Subcutaneous adipose tissue (tissue), 4 donors: ENCODE results near the gene BMP6. TPM values are rescaled to one million over a fixed set of nuclear protein-coding genes. Genes with fewer than 3 reads are reported as not detected.

ENCODE experiments used
- total RNA-seq, 4 donors: library from RNA; depleted of rRNA; stranded (reverse); fragments of >200 nt; gene quantifications; one replicate each; pipeline ENCODE4 v1.1.0, GENCODE V29; 2016
- TF ChIP-seq, protein P1 (sequence below): fragments of 450-650 bp; IDR thresholded peaks from one replicate; pipeline ENCODE4 v1.5.1; 2016; ENCODE audit warnings: low read depth, mild to moderate bottlenecking, control low read depth, antibody characterized with exemption, moderate library complexity

The BMP6 gene
- total RNA-seq: 10 to 100 TPM in 2 of 4 donors, 1 to 10 TPM in 2; 4.6 to 43.0 (median 11.7) TPM

DNA sequence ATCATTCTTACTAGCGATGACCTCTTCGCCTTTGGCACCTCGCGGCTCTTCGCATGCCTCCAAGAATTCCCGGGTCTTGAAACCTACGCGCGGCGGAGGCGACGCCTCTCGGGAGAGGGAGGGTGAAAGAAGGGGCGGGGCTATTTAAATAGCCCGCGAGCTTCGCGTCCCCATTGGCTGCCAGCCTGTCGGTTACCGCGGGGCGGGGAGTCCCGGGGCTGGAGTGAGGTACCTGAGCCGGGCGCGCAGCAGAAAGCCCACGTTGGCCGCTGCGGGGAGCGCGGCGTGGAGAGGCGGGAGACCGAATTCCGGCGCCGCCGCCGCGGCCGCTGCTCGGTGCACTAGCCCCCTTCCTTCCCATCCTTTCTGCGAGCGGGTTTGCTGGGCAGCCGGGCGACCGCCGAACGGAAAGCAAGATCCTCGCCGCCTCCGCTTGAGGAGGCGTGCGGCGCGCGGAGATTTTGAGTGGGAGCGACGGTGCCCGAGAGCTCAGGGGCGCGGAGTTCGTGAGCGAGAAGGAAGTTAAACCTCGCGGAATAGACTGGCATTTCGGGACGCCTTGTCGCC lies at the start of gene BMP6:
TSS of gene BMP6 (plus strand) at position 251 of the 567 bp plus-strand sequence. CDS start 857 bp downstream, outside the sequence.
- TF ChIP-seq, protein P1, sequence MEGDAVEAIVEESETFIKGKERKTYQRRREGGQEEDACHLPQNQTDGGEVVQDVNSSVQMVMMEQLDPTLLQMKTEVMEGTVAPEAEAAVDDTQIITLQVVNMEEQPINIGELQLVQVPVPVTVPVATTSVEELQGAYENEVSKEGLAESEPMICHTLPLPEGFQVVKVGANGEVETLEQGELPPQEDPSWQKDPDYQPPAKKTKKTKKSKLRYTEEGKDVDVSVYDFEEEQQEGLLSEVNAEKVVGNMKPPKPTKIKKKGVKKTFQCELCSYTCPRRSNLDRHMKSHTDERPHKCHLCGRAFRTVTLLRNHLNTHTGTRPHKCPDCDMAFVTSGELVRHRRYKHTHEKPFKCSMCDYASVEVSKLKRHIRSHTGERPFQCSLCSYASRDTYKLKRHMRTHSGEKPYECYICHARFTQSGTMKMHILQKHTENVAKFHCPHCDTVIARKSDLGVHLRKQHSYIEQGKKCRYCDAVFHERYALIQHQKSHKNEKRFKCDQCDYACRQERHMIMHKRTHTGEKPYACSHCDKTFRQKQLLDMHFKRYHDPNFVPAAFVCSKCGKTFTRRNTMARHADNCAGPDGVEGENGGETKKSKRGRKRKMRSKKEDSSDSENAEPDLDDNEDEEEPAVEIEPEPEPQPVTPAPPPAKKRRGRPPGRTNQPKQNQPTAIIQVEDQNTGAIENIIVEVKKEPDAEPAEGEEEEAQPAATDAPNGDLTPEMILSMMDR: no peak

DNA sequence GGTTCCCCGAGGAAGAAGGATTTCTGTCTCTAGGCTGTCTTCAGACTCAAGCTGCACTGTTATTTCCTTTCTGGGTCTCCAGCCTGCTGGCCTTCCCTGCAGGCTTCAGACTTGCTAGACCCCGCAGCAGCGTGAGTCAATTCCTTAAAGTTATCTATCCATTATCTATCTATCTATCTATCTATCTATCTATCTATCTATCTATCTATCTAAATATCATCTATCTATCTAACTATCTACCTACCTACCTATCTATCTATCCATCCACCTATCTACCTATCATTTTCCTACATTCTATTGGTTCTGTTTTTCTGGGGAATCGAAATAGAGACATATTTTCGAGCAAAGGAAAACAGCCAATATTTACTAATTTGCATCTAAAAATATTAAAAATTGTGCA lies 48.7 kb upstream of the BMP6 start:
- TF ChIP-seq, protein P1: no peak

DNA sequence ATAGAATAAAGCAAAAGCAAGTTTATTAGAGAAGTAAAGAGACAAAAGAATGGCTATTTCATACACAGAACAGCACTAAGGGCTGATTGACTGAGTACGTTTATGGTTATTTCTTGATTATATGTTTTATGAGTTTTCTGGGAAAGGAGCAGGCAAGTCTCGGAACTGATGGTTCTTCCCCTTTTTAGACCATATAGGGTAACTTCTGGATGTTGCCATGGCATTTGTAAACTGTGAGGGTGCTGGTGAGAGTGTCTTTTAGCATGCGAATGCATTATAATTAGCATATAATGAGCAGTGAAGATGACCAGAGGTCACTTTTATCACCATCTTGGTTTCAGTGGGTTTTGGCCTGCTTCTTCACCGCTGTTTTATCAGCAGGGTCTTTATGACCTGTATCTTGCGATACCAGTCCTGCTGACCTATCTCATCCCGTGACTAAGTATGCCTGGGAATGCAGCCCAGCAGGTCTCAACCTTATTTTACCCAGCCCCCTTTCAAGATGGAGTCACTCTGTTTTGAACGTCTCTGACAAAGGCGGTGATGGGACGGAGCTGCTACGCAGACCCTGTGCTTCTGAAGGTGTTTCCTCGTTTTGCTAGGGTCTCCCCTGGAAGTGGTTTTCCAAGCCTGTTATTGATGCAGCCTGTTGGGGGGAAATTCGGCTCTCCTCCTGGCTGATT lies 45.4 kb upstream of the BMP6 start:
- TF ChIP-seq, protein P1: no peak

DNA sequence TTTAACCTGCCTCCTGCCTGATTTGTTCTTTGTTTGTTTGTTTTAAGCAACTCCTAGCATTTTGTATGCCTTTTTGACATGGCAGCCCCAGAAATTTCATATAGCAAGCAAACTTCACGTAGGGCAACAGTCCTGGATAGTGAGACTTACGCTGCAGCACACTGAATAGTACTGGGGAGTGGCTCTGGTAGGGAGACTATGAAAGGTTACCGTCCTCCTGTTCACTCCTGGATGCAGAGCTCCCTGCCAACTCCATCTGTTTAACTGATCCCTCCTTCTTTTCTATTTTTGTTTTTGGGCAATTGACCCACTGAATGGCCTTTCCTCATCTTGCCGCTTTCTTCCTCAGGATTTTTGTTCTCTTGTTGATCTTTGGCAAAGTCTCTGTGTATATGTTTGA lies 44.5 kb upstream of the BMP6 start:
- TF ChIP-seq, protein P1: no peak

DNA sequence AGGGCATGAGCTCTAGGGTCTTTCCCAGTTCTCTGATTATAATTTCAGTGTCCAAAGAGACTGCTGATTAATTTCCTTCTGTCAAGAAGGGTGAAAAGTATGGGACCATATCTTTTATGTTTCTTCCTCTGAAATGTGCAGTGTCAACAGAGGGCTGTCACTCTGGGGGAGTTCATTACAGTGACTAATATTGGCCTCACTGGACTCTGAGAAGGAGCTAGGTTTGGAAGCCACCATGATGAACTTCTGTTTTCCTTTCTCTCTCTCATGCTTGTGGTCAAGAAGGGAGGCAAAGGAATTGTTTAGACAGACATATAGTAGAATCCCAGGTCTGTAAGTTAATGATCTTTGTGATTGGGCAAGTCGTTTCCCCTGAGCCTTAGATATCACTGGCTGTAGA lies 41.8 kb upstream of the BMP6 start:
- TF ChIP-seq, protein P1: no peak

DNA sequence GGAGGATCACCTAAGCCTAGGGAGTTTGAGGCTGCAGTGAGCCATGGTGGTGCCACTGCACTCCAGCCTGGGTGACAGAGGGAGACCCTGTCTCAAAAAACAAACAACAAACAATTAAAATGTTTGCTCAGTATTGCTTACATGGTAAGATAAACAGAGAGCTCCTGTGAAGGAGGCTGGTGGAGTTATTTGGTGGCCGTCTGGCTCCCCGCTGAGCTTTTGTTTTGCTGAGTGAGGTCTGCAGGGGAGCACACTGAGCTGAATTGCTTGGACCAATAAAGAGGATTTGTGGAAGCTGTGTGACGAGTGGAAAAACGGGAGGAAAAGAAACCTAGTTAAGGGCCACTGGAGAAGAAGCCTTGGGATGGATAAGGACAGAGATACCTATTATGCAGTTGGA lies 41.1 kb upstream of the BMP6 start:
- TF ChIP-seq, protein P1: no peak

DNA sequence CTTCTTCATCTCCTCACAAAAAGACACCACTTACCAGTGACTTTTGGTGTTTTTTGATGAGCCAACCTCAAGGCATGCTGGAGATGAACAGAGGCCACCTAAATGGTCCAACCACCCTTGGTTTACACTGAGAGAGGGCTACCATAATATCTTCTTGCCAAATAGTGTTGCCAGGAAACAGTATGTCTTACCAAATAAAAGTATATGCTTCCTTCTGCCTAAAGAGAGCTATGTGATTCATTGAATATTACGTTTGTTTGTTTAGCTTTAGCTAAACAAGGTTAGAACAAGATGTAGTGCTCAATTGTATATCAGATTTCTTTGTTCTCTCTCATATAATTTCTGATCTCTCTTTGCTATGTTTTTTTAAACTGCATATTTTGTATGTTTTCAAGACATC lies 40.6 kb upstream of the BMP6 start:
- TF ChIP-seq, protein P1: no peak
